Skin of body (tissue), 2 donors: ENCODE measurements around the gene CDK14. TPM values are rescaled to one million over a fixed set of nuclear protein-coding genes. Genes with fewer than 3 reads are reported as not detected.

Experiments used
- DNase-seq: peaks from one replicate; lab custom pipeline; 2025; lab: John Stamatoyannopoulos, UW
- total RNA-seq: library from RNA; depleted of rRNA; stranded (reverse); fragments of >200 nt; gene quantifications from one replicate; pipeline ENCODE4 v1.2.3, GENCODE V29; 2014

The CDK14 gene
- total RNA-seq, 1 donor from 2014 or later, result 51.6 TPM

DNA sequence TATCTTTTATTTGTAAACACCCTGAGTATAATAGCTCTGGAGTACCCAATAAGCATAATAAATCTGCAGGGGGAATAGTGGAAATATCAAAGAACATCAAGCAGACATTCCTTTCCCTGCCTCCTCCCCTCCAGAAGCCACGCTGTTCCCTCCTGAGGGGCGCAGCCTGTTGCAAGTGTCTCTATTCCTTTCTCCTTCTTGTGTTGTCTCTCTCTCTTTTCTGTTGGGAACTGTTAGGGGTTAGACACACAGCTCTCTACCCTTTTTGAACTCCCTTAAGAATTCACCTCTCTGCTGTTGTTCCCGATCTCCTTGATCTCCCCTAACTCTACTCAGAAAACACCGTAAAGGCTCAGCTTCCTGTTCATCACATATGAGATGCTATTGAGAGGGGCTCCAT lies 490.1 kb downstream of the CDK14 start:
- no peak for DNase-seq

DNA sequence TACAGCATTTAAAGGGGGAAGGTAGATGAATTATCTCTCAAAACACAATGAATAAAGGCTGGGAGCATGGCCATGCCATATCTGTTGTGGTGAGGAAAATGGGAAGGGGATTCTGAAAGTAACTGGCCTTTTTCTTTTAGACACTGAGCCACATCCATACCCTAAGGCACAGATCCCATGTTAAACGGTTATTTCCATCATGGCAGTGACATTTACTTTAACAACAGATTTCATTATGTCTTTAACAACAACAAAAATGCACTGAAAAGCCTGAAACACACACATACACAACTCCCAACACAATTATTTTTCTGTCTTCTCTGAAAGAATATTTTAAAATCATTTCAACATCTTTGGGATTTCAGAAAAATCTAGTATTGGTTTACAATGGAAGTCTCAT lies 492.0 kb downstream of the CDK14 start:
- no peak for DNase-seq

DNA sequence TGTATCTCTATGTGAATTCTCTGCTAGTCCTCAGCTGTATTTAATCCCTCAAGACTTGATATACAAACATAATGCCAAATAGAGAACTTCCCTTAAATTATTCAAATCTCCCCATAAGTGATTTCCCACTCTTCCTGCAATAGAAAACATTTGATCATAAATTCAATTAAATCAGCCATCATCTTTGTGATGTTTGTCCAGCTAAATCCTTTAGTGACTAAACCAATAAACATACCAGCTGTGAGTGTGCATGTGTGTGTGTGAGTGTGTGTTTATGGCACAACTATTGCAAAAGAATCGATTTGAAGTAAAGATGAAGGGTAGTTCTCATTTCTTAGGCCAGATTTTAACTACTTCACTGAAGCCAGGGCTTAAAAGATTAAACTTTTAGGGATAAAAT lies 492.6 kb downstream of the CDK14 start:
- no peak for DNase-seq

DNA sequence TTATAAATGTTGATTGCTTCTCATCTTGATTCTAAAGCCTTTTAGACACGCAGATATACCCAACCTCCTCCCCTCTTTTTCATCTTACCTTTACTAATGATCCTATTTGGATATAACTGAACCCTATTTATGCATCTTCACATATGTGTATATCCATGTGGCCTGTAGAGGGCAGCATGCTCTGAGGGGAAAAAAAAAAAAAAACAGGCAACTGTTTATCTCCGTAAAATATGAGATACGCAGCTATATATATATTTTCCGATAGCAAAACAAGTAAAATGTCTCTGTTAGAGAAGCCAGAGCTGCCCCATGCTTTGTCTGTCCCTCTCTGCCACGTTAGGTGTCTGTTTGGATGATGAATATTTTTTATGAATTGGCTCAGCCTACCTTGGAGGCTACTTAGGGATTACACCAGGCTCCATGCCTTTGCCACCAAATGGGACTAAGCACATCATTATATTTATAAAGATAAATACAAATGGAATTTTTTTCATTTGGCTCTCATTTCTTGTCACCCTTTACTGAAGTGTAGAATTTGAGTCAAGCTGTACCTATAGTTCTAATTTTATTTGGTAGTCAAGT lies 493.4 kb downstream of the CDK14 start:
- peak; percentile 4 for DNase-seq

DNA sequence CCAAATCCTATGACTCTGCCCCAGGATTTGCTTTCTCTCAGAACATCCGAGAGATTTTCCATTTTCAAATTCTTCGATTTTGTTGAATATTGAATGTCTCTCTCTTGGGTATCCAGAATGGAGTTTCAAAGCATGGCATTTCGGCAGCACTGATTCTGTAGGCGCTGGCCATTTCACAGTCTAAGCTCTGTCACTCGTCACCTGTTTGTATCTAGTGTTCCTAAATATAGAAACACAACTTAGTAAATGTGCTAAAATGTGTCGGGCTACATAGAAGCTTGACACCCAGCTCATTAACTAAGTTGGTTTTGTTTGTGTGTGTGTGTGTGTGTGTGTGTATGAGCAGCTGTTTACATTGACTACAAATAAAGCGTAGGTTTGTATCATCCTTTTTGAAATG lies 494.6 kb downstream of the CDK14 start:
- no peak for DNase-seq

DNA sequence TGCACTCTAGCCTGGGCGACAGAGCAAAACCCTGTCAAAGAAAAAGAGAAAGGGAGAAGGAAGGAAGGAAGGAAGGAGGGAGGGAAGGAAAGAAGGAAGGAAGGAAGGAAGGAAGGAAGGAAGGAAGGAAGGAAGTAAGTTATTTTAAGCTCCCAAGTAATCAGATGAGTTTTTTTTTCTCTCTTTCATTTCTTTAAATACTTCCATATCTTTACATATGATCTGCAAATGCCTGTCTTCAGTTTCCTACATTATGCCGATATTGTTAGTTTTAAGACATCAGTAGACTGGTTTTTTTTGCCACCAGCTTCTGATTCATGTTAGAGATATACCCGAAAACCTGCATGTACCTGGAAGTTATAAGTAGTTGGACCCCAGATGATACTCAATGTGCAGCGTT lies 495.5 kb downstream of the CDK14 start:
- DNase-seq, result no peak

DNA sequence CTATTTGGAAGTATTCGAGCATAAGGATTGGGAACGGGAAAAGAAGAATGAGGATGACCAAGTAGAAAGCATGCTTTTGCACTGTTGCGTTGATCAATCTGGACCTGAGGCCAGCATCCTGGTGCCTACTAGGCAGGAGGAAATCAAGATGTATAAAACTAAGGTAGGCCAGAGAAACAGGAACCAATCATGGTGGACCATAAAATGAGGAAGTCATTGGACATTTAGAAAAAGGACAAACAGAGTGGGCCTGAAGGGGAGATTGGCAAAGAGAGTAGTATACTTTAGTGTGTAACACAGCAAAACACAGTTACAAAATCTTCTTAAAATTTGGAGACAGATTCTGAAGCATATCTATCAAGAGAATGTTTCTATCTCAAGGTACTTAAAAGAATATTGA lies 497.1 kb downstream of the CDK14 start:
- no peak for DNase-seq

DNA sequence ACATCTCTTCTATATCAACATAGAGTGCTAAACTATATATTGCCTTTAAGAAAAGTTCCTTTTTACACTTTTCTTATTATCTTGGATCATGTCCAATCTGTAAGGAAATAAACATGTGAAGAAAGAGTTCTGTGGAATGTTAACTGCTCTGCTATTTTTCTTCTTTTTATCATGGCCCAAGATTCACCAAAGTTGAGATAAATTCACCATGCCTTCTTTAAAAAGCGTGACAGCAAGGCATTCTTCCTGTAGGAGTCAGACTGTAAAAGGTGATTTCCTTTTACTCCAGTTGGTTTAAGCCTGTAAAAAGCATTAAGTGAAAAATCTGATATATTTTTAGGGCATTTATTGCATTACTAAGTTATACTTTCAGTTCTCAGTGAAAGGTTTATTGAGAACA lies 502.4 kb downstream of the CDK14 start:
- no peak for DNase-seq

DNA sequence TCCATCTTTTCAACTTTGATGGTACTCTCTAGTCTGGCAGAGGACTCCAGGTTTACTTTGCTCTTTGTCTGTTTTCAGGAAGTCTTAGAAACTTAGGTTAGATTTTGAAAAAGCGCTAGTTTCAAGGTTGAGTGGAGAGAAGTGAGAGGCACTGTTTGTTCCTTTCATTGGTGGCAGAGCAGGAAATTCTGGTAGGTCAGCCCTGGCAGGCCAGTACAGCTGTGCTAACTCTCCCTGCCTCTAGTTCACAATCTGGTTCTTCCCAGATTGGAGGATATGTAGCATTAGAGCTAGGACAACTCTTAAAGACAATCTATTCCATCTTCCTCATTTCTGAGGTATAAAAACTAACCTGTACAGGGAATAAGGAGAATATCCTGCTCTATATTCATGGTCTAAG lies 507.2 kb downstream of the CDK14 start:
- DNase-seq, result no peak

DNA sequence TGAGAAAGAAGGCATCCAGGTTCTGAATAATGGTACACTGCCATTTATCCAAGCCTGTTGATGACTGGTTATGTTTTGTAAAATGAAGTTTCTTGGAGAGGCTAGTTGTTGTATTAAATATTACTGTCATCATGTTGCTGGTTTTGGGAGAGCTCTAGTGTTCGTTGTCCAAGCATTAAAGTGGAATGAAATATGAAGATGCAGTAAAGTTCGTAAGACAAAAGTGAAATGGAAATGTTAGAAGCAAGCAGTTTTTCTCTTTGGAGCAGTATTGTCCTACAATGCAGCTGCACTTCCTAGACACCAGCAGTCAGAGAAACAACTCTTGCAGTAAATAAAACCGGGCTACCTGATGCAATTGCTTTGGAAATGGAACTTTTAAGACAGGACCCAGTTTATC lies 511.3 kb downstream of the CDK14 start:
- peak; percentile 42 for DNase-seq

DNA sequence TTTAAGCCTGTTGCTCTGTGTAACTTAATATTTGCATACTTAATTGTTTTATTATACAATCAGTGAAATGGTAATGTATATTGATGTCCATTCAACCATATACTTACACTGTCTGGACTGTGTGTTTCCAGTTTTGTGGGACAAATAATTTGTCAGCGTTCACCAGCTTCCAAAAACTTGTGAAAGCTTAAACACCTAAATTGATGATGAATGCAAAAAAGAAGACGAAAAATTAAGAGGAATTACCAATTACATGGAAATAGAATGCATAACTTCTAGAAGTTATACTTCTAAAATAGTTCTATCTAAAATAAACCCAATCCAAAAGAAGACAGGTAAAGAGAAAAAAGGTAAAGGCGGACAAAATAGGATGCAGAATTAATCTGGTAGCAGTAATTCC lies 513.1 kb downstream of the CDK14 start:
- no peak for DNase-seq

DNA sequence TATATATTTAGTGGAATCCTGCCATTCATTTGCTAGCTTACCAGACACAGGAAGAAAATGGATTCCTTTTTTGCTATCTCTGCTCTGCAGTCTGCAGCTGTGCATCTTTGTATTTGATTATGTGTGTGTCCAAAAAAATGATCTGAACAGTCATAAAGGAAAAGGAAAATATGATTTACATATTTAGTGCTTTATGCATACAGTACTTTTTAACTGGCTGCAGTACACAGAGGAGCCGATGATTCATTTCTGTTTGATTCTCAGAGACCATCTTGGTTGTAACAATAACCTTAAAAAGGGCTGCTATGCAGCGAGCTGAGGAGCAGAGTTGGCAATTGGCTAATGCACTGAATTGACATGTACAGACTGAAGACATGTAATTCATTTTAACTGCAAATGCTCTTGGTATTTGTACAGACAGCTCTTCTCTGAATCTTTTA lies 516.8 kb downstream of the CDK14 start:
- peak; percentile 26 for DNase-seq

DNA sequence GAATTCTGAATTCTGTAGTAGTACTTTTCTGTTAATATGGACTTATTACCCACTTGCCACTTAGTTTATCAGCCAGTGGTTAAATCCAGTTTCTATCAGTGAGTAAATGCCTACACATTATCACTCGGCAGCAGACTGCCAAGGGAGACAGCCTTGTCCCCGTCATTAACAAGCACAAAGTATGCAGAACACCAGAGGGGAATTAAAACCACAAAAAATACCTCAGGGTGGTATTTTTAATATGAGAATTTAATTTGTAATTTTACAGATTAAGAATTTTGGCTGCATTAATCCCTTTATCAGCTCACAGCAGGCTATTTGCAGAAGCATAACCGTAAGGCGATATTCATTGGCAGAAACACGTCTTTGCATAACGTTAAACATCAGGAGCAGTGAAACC lies 518.1 kb downstream of the CDK14 start:
- DNase-seq, result no peak

DNA sequence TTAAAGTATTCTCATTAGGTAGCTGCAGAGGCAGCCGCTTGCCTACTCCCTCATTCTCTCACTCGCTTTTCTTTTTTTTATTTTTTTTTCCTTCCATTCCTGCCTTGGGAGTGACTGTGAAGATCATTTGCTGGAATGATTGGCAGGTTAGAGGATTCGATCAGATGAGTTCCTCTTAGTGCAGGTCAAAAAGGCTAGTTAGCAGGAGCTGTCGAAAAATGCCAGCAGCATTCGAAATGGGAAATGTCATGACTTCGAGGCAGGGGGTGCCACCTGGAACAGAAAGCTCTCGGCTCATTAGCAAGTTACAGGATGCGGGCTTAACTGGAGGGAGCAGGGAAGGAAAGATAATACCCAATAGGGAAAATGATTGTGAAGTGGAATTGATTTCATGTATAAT lies 530.6 kb downstream of the CDK14 start:
- DNase-seq, result no peak

DNA sequence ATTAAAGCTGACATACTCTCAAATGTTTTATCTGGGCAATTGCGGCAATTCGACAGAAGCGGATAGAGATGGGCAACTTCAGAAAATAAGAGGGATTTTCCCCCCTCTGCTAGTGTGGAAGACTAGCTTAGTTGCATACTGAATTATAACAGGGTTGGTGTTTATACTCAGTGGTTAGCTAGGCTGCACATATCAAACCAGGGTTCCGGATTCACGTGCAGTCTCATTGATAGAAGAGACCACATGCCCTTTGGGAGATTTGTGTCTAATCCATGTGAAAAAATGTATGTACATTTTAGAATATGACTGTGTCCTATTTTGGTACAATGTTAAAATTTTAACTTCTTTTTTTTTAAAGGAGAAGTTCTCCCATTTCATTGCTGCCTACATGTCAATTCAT lies 531.2 kb downstream of the CDK14 start:
- no peak for DNase-seq

DNA sequence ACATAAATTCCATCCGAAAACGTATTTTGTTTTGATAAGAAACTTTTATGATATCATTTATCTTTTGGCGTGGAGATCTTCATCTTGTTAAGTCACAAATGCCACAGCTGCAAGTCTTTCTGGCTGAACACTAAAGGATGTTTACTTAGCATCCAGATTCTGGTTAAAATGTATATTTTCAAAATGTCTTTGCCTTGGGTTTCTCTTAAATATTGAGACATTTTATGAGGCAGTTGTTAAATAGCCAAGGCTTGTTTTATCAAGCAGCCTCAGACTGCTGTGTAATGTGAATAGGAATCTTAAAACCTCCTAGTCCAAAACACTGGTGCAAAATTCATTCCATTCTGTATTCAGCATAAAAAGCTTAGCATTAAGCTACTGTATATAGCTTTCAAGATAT lies 531.8 kb downstream of the CDK14 start:
- no peak for DNase-seq

DNA sequence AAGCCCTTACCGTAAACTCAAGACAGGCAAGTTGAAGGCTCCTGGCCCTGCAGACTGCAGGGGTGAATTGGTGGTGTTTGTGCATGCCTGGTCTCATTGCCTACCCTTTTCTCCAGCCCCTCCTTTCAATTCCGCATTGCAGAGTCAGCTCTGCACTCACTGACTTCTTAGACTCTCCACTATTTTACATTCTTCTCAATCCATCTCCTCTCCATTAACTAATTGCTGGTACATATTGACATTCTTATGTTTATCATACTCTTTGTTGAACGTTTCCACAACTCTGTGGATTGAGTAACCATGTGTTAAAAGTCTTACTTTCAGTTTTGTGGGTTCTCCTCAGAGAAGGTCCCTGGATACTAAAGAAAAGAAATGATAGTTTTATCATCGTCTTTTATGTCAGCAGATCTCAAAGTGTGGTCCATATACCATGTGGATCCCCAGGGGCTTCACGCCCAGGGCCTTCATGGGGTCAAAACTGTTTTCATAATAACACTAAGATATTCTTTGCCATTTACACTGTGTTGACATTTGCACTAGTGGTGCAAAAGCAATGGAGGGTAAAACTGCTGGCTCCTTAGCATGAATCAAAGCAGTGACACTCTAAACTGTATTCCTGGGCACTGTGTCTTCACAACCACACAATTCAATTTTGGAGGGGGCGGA lies 532.7 kb downstream of the CDK14 start:
- DNase-seq, result no peak

DNA sequence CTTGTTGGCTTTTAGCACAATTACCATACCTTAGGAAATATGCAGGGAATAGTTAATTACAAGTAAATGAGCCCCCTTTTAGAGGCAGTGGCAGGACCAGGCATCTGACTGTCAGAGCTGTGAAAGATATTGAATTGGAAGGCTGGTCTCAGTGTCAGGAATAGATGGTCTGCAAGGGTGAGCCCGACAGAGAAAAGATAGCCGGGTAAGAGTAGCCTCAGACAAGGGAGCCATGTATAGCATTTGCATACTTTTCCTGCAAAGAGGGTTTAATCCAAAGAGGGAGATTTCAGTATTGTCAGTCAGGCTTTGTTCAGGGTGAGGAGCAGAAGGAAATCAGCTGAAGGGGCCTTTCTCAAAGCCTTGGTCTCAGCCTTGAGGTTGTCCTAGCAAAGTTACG lies 539.2 kb downstream of the CDK14 start:
- DNase-seq, result no peak

DNA sequence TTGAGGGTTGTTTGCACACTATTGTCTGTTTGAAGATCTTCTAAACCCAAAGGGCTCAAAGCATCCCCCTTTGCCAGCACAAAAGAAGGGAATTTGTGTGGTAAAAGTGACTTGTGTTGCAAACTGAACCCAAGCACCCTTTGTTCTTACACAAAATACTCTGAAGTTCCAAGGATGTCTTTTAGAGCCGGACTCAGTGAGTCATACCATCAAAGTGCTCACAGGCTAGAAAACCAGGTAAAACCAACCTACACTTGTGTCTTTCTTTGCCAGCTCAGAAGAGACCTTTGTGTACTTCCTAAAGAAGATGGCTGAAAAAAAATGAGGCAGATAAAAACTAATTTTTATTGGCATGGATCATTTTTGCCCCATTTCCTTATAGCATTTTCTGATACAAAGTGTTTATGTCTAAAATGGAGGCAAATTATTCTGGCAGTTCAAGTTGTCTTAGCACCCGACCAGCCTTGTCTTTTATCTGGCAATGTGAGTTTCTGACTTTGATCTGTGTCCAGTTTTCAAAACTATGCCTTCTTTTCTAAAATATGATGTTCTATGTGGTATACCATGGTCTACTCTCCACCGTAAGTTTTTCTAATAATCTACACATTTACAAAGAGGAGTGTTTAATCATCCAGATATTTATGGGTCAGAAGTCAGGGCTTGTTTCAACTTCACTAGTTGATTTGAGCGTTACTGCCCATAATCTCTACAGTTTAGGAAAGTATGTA lies 539.7 kb downstream of the CDK14 start:
- DNase-seq, result no peak

DNA sequence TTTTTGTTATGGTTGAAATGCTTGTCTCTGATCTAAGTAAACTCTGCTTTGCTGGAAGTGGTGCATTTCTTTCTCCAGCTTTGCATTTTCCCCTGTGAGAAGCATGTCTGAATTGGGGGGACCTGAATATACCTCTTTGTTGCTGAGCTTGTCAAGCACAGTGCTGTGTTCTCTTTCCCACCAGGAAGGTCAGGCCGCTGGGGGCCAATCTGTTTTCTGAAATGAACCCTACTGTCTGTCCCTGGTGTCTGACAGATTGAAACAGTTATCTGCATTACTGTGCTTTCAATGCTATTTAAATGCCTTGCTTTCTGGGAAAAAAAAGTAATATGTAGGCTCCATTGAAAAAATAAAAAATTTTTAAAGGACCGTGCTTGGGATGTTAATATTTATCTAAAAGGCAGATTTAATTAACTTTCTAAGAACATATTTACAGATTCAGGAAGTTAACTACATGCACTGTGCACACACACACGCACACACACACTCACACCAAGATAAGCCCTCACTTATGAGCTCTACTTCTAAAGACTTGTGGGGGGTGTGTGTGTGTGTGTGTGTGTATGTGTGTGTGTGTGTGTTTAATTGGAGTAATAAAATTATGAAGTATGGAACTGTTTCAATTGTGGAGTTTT lies 541.1 kb downstream of the CDK14 start:
- DNase-seq, result no peak

DNA sequence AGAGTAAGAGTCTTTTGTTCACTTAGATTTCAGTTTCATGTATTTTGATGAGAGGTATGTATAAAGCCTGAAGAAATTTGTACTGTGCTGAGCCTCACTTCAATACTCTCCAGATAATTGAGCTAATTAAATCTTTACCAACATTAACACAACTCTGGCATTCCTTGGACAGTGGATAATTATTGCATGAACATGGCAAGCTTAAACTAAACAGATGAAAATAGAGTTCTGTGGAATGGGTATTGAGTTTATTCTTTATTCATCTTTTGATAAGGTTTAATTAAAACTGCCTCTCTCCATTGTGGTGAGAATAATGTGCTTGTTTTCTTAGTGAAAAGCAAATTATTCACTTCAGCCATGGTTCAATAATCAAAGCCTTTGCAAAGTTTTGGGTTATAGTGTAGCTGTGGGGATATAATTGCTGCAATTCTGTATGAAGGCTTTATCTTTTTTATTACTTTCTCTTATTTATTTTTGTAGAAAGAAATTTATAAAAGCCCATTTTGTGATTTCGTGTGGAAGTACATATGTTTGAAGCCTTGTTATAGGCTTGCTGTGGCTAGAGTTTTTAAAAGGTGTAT lies 541.8 kb downstream of the CDK14 start:
- DNase-seq, result no peak

DNA sequence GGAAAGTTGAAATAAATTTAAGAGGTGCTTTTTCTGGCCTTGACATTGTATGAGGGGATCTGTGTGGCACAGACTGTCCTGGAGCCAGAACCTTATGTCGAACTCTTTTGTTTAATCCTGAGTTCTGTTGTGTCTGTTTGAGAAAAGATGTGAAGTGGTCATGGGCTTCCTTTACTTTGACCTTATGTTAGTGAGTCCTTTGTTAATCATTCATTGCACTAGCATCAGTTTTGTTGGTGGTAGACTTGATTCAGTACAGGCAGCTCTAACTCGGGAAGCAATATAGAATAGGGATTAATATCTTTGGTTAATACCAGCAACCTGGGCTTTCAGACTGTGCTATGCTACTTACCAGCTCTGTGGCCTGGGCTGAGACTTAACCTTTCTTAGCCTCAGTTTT lies 544.2 kb downstream of the CDK14 start:
- no peak for DNase-seq
